H1 (cell line): ENCODE data around the gene ENTPD2. TPM values are rescaled to one million over a fixed set of nuclear protein-coding genes. Genes with fewer than 3 reads are reported as not detected.

Experiments used
- CTCF ChIA-PET: fragments of 300-600 bp; sonication (Branson Sonifier 250); formaldehyde crosslinking; loops from one replicate; lab custom pipeline; 2021; ENCODE audit not compliant: partially characterized antibody; lab: Charles Lee
- POLR2A ChIA-PET: fragments of 300-600 bp; sonication (Branson Sonifier 250); formaldehyde crosslinking; loops from one replicate; lab custom pipeline; 2021; ENCODE audit warnings: inconsistent platforms; ENCODE audit not compliant: partially characterized antibody; lab: Charles Lee
- DNase-seq, 2 experiments: peaks; one replicate each; pipeline versions ENCODE4 v3.0.0 to v3.0.0-alpha.2; 2010 to 2022; ENCODE audit warnings: low spot score in 2 of 2, low read depth in 1 of 2, mixed read lengths in 1 of 2
- FAIRE-seq: peaks from 2 replicates; lab custom pipeline; 2011; peaks lifted over from hg19 to GRCh38; lab: Jason Lieb, UNC
- H2AFZ ChIP-seq: 2 replicates; pipeline ENCODE4 v1.8.1; 2012; ENCODE audit warnings: low read length, inconsistent platforms
- H2AK5ac ChIP-seq: 2 replicates; pipeline ENCODE4 v1.6.1; 2013; ENCODE audit warnings: low read depth, low read length
- H2BK120ac ChIP-seq: replicated peaks from 2 replicates; pipeline ENCODE3; 2013; ENCODE audit warnings: low read depth, low read length, inconsistent platforms
- H2BK12ac ChIP-seq: 2 replicates; pipeline ENCODE4 v1.6.1; 2013; ENCODE audit warnings: low read depth, low read length
- H2BK15ac ChIP-seq: 2 replicates; pipeline ENCODE4 v1.6.1; 2013; ENCODE audit warnings: low read length
- H2BK20ac ChIP-seq: 2 replicates; pipeline ENCODE4 v1.6.1; 2013; ENCODE audit warnings: low read length
- H2BK5ac ChIP-seq: 2 replicates; pipeline ENCODE4 v1.6.1; 2013; ENCODE audit warnings: low read depth, low read length
- H3K14ac ChIP-seq: 2 replicates; pipeline ENCODE4 v1.6.1; 2013; ENCODE audit warnings: inconsistent platforms; ENCODE audit not compliant: insufficient read length
- H3K18ac ChIP-seq: 2 replicates; pipeline ENCODE4 v1.6.1; 2013; ENCODE audit warnings: low read length; ENCODE audit errors: extremely low read depth
- H3K23ac ChIP-seq: 2 replicates; pipeline ENCODE4 v1.6.1; 2013; ENCODE audit warnings: inconsistent platforms; ENCODE audit not compliant: insufficient read length
- H3K23me2 ChIP-seq: 2 replicates; pipeline ENCODE4 v1.6.1; 2013; ENCODE audit warnings: low read depth, low read length
- H3K27ac ChIP-seq: 2 replicates; pipeline ENCODE4 v1.6.1; 2011; ENCODE audit warnings: low read depth, low read length, inconsistent platforms
- H3K27me3 ChIP-seq, 4 experiments: replicated peaks in 1 of 4; 1 replicate in 1 of 4; 2 replicates in 3 of 4; pipeline versions ENCODE4 v1.6.1 to v1.8.1; 2011 to 2013; ENCODE audit warnings: low read length in 3 of 4, mild to moderate bottlenecking in 3 of 4, inconsistent platforms in 2 of 4, mixed read lengths in 2 of 4, moderate library complexity in 1 of 4; ENCODE audit not compliant: control insufficient read depth in 3 of 4, insufficient read depth in 3 of 4; ENCODE audit errors: extremely low read depth in 1 of 4
- H3K36me3 ChIP-seq, 4 experiments: 2 replicates each; pipeline versions ENCODE4 v1.6.1 to v1.8.1; 2011 to 2013; ENCODE audit warnings: mild to moderate bottlenecking in 4 of 4, low read length in 3 of 4, moderate library complexity in 2 of 4, control low read depth in 1 of 4, inconsistent platforms in 1 of 4; ENCODE audit not compliant: insufficient read depth in 4 of 4, control insufficient read depth in 2 of 4
- H3K4ac ChIP-seq: replicated peaks from 2 replicates; pipeline ENCODE3; 2013; ENCODE audit warnings: low read length, low read depth, mixed read lengths, inconsistent platforms; ENCODE audit not compliant: insufficient read length
- H3K4me1 ChIP-seq, 4 experiments: replicated peaks in 1 of 4; 1 replicate in 1 of 4; 2 replicates in 3 of 4; pipeline versions ENCODE4 v1.6.1 to v1.8.1; 2011 to 2013; ENCODE audit warnings: low read length in 3 of 4, inconsistent platforms in 2 of 4, mixed read lengths in 1 of 4; ENCODE audit not compliant: insufficient read depth in 4 of 4, control insufficient read depth in 3 of 4
- H3K4me2 ChIP-seq, 2 experiments: 2 replicates each; pipeline versions ENCODE4 v1.6.1 to v1.8.1; 2011 to 2013; ENCODE audit warnings: low read depth in 2 of 2, low read length in 2 of 2, control low read depth in 1 of 2, inconsistent platforms in 1 of 2, mild to moderate bottlenecking in 1 of 2; ENCODE audit not compliant: insufficient read depth in 1 of 2
- H3K4me3 ChIP-seq, 4 experiments: fragments of 200-600, 300-600 bp in 1 of 4; sonication (generic), shearing (Covaris generic), sonication (Bioruptor Twin) in 1 of 4; 2 replicates each; pipeline versions ENCODE4 v1.5.1 to v1.8.1; 2011 to 2016; ENCODE audit warnings: low read length in 4 of 4, low read depth in 3 of 4, control low read depth in 2 of 4, inconsistent platforms in 2 of 4, mild to moderate bottlenecking in 2 of 4, mixed read lengths in 1 of 4, moderate library complexity in 1 of 4; ENCODE audit not compliant: insufficient read depth in 2 of 4; ENCODE audit errors: extremely low read depth in 1 of 4
- H3K56ac ChIP-seq: replicated peaks from 2 replicates; pipeline ENCODE3; 2013; ENCODE audit warnings: low read depth, mild to moderate bottlenecking, mixed read lengths, low read length, inconsistent platforms; ENCODE audit not compliant: insufficient read length
- H3K79me1 ChIP-seq: 2 replicates; pipeline ENCODE4 v1.6.1; 2013; ENCODE audit warnings: low read depth, low read length, control low read depth
- H3K79me2 ChIP-seq, 2 experiments: 2 replicates each; pipeline versions ENCODE4 v1.6.1 to v1.8.1; 2012 to 2013; ENCODE audit warnings: low read length in 2 of 2, mild to moderate bottlenecking in 2 of 2, inconsistent platforms in 1 of 2; ENCODE audit not compliant: insufficient read depth in 2 of 2, control insufficient read depth in 1 of 2
- H3K9ac ChIP-seq, 4 experiments: replicated peaks in 1 of 4; 1 replicate in 1 of 4; 2 replicates in 3 of 4; pipeline versions ENCODE4 v1.6.1 to v1.8.1; 2011 to 2013; ENCODE audit warnings: low read depth in 3 of 4, low read length in 3 of 4, control low read depth in 2 of 4, mild to moderate bottlenecking in 2 of 4, moderate library complexity in 2 of 4, inconsistent platforms in 1 of 4; ENCODE audit errors: extremely low read depth in 1 of 4
- H3K9me3 ChIP-seq, 2 experiments: 2 replicates each; pipeline versions ENCODE4 v1.6.1 to v1.8.1; 2012 to 2013; ENCODE audit warnings: mild to moderate bottlenecking in 2 of 2, moderate library complexity in 2 of 2, control low read depth in 1 of 2, inconsistent platforms in 1 of 2, low read depth in 1 of 2, low read length in 1 of 2, mixed read lengths in 1 of 2; ENCODE audit not compliant: insufficient read depth in 2 of 2
- H4K20me1 ChIP-seq, 2 experiments: replicated peaks in 1 of 2; 2 replicates each; pipeline versions ENCODE3 to v1.8.1; 2011 to 2013; ENCODE audit warnings: inconsistent platforms in 2 of 2, low read length in 2 of 2, mild to moderate bottlenecking in 1 of 2; ENCODE audit not compliant: insufficient read depth in 2 of 2, control insufficient read depth in 1 of 2
- H4K5ac ChIP-seq: 2 replicates; pipeline ENCODE4 v1.6.1; 2013; ENCODE audit warnings: low read length, low read depth, mixed read lengths, inconsistent platforms; ENCODE audit not compliant: insufficient read length
- H4K8ac ChIP-seq: 2 replicates; pipeline ENCODE4 v1.8.0; 2013; ENCODE audit warnings: mild to moderate bottlenecking, moderate library complexity, low read length, inconsistent platforms; ENCODE audit not compliant: insufficient read depth; ENCODE audit errors: extremely low read depth
- H4K91ac ChIP-seq: replicated peaks from 2 replicates; pipeline ENCODE3; 2013; ENCODE audit warnings: low read length, mixed read lengths, inconsistent platforms; ENCODE audit not compliant: insufficient read length
- ASH2L ChIP-seq: fragments of 200-600, 300-600 bp; sonication (generic); IDR thresholded peaks from one replicate; pipeline ENCODE4 v1.7.1; 2017; ENCODE audit warnings: low read length
- BCL11A ChIP-seq, 2 experiments: IDR thresholded peaks; one replicate each; pipeline ENCODE4 v1.6.1; 2011; ENCODE audit warnings: low read depth in 2 of 2, low read length in 2 of 2, mild to moderate bottlenecking in 2 of 2
- EGR1 ChIP-seq: IDR thresholded peaks from 2 replicates; pipeline ENCODE4 v1.6.1; 2011; ENCODE audit warnings: low read depth, low read length, borderline replicate concordance
- HDAC6 ChIP-seq: IDR thresholded peaks from one replicate; pipeline ENCODE4 v1.7.1; 2012; ENCODE audit warnings: low read depth, mild to moderate bottlenecking, inconsistent platforms, low read length, moderate library complexity
- JUND ChIP-seq: IDR thresholded peaks from 2 replicates; pipeline ENCODE4 v1.6.1; 2011; ENCODE audit warnings: mild to moderate bottlenecking, improper control_type of control experiment, low read length
- KDM5A ChIP-seq: fragments of 200-600 bp; IDR thresholded peaks from 2 replicates; pipeline ENCODE4 v1.7.1; 2012; ENCODE audit warnings: mild to moderate bottlenecking, low read length, inconsistent platforms, mixed read lengths
- POLR2AphosphoS5 ChIP-seq: IDR thresholded peaks from 2 replicates; pipeline ENCODE4 v1.6.1; 2011; ENCODE audit warnings: low read depth, low read length
- RFX5 ChIP-seq: IDR thresholded peaks from 2 replicates; pipeline ENCODE4 v1.6.1; 2011; ENCODE audit warnings: low read depth, low read length, improper control_type of control experiment, borderline replicate concordance
- SAP30 ChIP-seq: fragments of 300-600 bp; sonication (generic); IDR thresholded peaks from 2 replicates; pipeline ENCODE4 v1.7.1; 2012; ENCODE audit warnings: low read length, moderate library complexity, mild to moderate bottlenecking, inconsistent platforms; ENCODE audit not compliant: insufficient read depth, insufficient replicate concordance
- TAF7 ChIP-seq: optimal IDR thresholded peaks from 2 replicates; pipeline ENCODE3; 2011; ENCODE audit warnings: low read depth, mild to moderate bottlenecking, inconsistent platforms, low read length, moderate library complexity, borderline replicate concordance
- ZNF274 ChIP-seq: IDR thresholded peaks from 2 replicates; pipeline ENCODE4 v1.7.0; 2012; ENCODE audit warnings: low read length, borderline replicate concordance; ENCODE audit errors: extremely low read depth
- WGBS, 2 experiments: shearing (Covaris generic) in 1 of 2; methylation state at CpG; one replicate each; pipeline versions ENCODE4 v1.1.6 to v1.1.7; 2013 to 2015; ENCODE audit warnings: low lambda C conversion rate in 2 of 2, mixed read lengths in 2 of 2, inconsistent platforms in 1 of 2, low coverage in 1 of 2, missing lambda C conversion rate in 1 of 2; ENCODE audit not compliant: insufficient replicate concordance in 2 of 2, insufficient coverage in 1 of 2, insufficient read length in 1 of 2; ENCODE audit errors: extremely low coverage in 1 of 2, missing lambda C conversion rate in 1 of 2; 5-methylcytosine and 5-hydroxymethylcytosine counted together
- polyA plus RNA-seq, 7 experiments: library from polyadenylated mRNA; depleted of rRNA in 3 of 7; stranded (reverse) in 5 of 7; unstranded in 2 of 7; fragments of >200 nt in 5 of 7; fragments of 200-250 nt in 2 of 7; gene quantifications; 1 replicate in 5 of 7; 2 replicates in 1 of 7; 4 replicates in 1 of 7; pipeline versions ENCODE4 v1.2.1 to v1.2.3, GENCODE V29; 2011 to 2013; ENCODE audit warnings: missing spikeins in 2 of 7, mixed read lengths in 2 of 7
- total RNA-seq: library from RNA; stranded (reverse); fragmentation: NEBNext Ultra II Directional; extraction: Animal tissue kit (Norgen Biotek cat#: 25700); gene quantifications from 2 replicates; pipeline ENCODE4 v1.2.1, GENCODE V29; 2021

The ENTPD2 gene
- total and polyA plus RNA-seq, 2 of the 8 experiments (the other 6 are each of a cell fraction or from before 2014, with no cell fraction given) = 0.65 to 3.8 TPM

- Histone ChIP-seq H3K14ac (no peak overlapping the region), H2BK20ac (no peak overlapping the region), H3K79me1 (no peaks in the 10 kb centered on the region), H3K9ac (no peak overlapping the region), H3K27ac (no peak overlapping the region), H3K23me2 (no peaks in the 10 kb centered on the region), H2AK5ac (no peak overlapping the region), H3K9me3 (peaks cover 0 to 27% of the 10 kb centered on the region in 2 experiments; a peak in 2 of 4 replicates), H3K56ac (no peak overlapping the region), H3K4ac (no peak overlapping the region), H3K4me1 (peaks cover 0 to 6% (median 3%) of the 10 kb centered on the region in 4 experiments; a peak in 3 of 7 replicates), H3K18ac (no peak overlapping the region), H2BK120ac (no peak overlapping the region), H4K91ac (no peak overlapping the region), H3K79me2 (no peaks in the 10 kb centered on the region), H4K20me1 (peaks cover 0 to 7% of the 10 kb centered on the region in 2 experiments), H4K5ac (no peak overlapping the region), H2BK5ac (0 out of 2 replicates have a peak overlapping the region, but pooled peaks have one; percentile 9), H3K4me3 (no peak overlapping the region), H3K27me3 (no peaks in the 10 kb centered on the region; a peak in 1 of 7 replicates), H2BK12ac (no peak overlapping the region), H3K23ac (no peak overlapping the region), H3K36me3 (peaks cover 0 to 13% (median 0%) of the 10 kb centered on the region in 4 experiments; a peak in 1 of 8 replicates), H3K4me2 (no peak overlapping the region), H4K8ac (no peak overlapping the region), H2AFZ (no peak overlapping the region), H2BK15ac (no peak overlapping the region)
- no peak for FAIRE-seq
- ChIA-PET CTCF (interaction anchor here (1.2 to 7.2 kb wide), 8 partner anchors 11 to 206 kb away, joined by 3 to 54 read pairs (median 4); partner anchors contain the start of genes ABCA2, CYSRT1 and FUT7), POLR2A (interaction anchor here (1.0 to 1.4 kb wide), 2 partner anchors 211 to 291 kb away, joined by 3 to 4 read pairs; partner anchors contain the start of gene RABL6)
- DNase-seq = no peak
- 93% methylated on average over 23 of the region's 36 CpGs; no CpG with 5 or more reads in 1 of the 2 experiments for WGBS, 2 experiments
- TF ChIP-seq RFX5 (no peak), ASH2L (no peak), TAF7 (no peak), POLR2AphosphoS5 (no peak), HDAC6 (no peak), EGR1 (no peak), BCL11A (IDR thresholded peaks at IDR 0.05; ENCODE audit: low read depth in 2 of 2, low read length in 2 of 2) (no peak), JUND (no peak), ZNF274 (no peak), SAP30 (no peak), KDM5A (no peak)
These were observed 34.9 kb downstream of the ENTPD2 start for GRCh38 chr9:137018761-137019559.
